Neural cell (in vitro differentiated cells): Measurements from ENCODE around the gene QSOX2. TPM values are rescaled to one million over a fixed set of nuclear protein-coding genes. Genes with fewer than 3 reads are reported as not detected.

Experiments
- H2AFZ ChIP-seq: fragments of 200-600, 300-800 bp; sonication (generic), shearing (Covaris generic); 2 replicates; pipeline ENCODE4 v1.6.0; 2014; ENCODE audit warnings: low read depth, mild to moderate bottlenecking, antibody characterized with exemption, low read length, moderate library complexity
- H3F3A ChIP-seq: fragments of 200-600 bp; shearing (Covaris generic); 2 replicates; pipeline ENCODE4 v1.6.1; 2016; ENCODE audit warnings: mild to moderate bottlenecking, moderate library complexity, mixed read lengths, antibody characterized with exemption, low read length; ENCODE audit not compliant: insufficient read depth, poor library complexity, severe bottlenecking
- H3K27ac ChIP-seq: fragments of 200-600, 300-800 bp; sonication (generic), shearing (Covaris generic); 2 replicates; pipeline ENCODE4 v1.5.1; 2014; ENCODE audit warnings: mild to moderate bottlenecking, low read length, moderate library complexity
- H3K27me3 ChIP-seq: fragments of 300-800, 200-600 bp; sonication (generic), shearing (Covaris generic); 2 replicates; pipeline ENCODE4 v1.6.0; 2014; ENCODE audit warnings: mild to moderate bottlenecking, low read depth, low read length, moderate library complexity; ENCODE audit not compliant: insufficient read depth
- H3K36me3 ChIP-seq: fragments of 300-800, 200-600 bp; sonication (generic), shearing (Covaris generic); 2 replicates; pipeline ENCODE4 v1.5.1; 2014; ENCODE audit warnings: mild to moderate bottlenecking, antibody characterized with exemption, low read length, moderate library complexity; ENCODE audit not compliant: insufficient read depth
- H3K4me2 ChIP-seq: fragments of 300-800, 200-600 bp; sonication (generic), shearing (Covaris generic); 2 replicates; pipeline ENCODE4 v1.6.0; 2014; ENCODE audit warnings: mild to moderate bottlenecking, low read length
- H3K4me3 ChIP-seq: fragments of 300-800, 200-600 bp; sonication (generic), shearing (Covaris generic); 2 replicates; pipeline ENCODE4 v1.5.1; 2014; ENCODE audit warnings: mild to moderate bottlenecking, low read length, moderate library complexity
- H3K79me2 ChIP-seq: fragments of 200-600 bp; shearing (Covaris generic); replicated peaks from 2 replicates; pipeline ENCODE4 v1.6.0; 2014; ENCODE audit warnings: mild to moderate bottlenecking, low read length, moderate library complexity; ENCODE audit not compliant: insufficient read depth
- H3K9ac ChIP-seq: fragments of 300-800, 200-600 bp; sonication (generic), shearing (Covaris generic); 2 replicates; pipeline ENCODE4 v1.6.1; 2016; ENCODE audit warnings: mild to moderate bottlenecking, low read length, mixed read lengths
- H3K9me2 ChIP-seq: fragments of 200-600 bp; shearing (Covaris generic); 2 replicates; pipeline ENCODE4 v1.6.1; 2016; ENCODE audit warnings: mild to moderate bottlenecking, low read length, mixed read lengths; ENCODE audit not compliant: insufficient read depth
- H3K9me3 ChIP-seq: fragments of 200-600, 300-800 bp; sonication (generic), shearing (Covaris generic); 2 replicates; pipeline ENCODE4 v1.6.1; 2016; ENCODE audit warnings: mild to moderate bottlenecking, mixed run types, low read length, moderate library complexity, mixed read lengths
- H4K20me1 ChIP-seq: fragments of 200-600 bp; shearing (Covaris generic); 2 replicates; pipeline ENCODE4 v1.6.1; 2016; ENCODE audit warnings: mild to moderate bottlenecking, mixed run types; ENCODE audit not compliant: insufficient read depth
- CTCF ChIP-seq: fragments of 450-650 bp; IDR thresholded peaks from 2 replicates; pipeline ENCODE4 v1.5.1; 2014; ENCODE audit warnings: antibody characterized with exemption, mild to moderate bottlenecking, moderate library complexity; ENCODE audit not compliant: poor library complexity, severe bottlenecking
- EP300 ChIP-seq: fragments of 450-650 bp; conservative IDR thresholded peaks from 2 replicates; pipeline ENCODE4 v1.6.1; 2014; ENCODE audit warnings: antibody characterized with exemption, mild to moderate bottlenecking, moderate library complexity; ENCODE audit not compliant: poor library complexity, severe bottlenecking
- EZH2 ChIP-seq: fragments of 200-600, 300-800 bp; shearing (Covaris generic), sonication (generic); IDR thresholded peaks from 2 replicates; pipeline ENCODE4 v1.6.1; 2014; ENCODE audit warnings: antibody characterized with exemption, low read length, borderline replicate concordance, mild to moderate bottlenecking; ENCODE audit not compliant: insufficient read depth, poor library complexity, severe bottlenecking
- MXI1 ChIP-seq: fragments of 450-650 bp; conservative IDR thresholded peaks from 2 replicates; pipeline ENCODE4 v1.6.1; 2014; ENCODE audit warnings: antibody characterized with exemption, mild to moderate bottlenecking; ENCODE audit not compliant: poor library complexity, severe bottlenecking
- POLR2AphosphoS5 ChIP-seq: IDR thresholded peaks from 2 replicates; pipeline ENCODE4 v1.6.1; 2012
- RAD21 ChIP-seq: fragments of 450-650 bp; conservative IDR thresholded peaks from 2 replicates; pipeline ENCODE4 v1.6.1; 2014; ENCODE audit warnings: antibody characterized with exemption, mild to moderate bottlenecking, moderate library complexity
- REST ChIP-seq: IDR thresholded peaks from 2 replicates; pipeline ENCODE4 v1.6.1; 2012; ENCODE audit warnings: borderline replicate concordance
- SMC3 ChIP-seq: fragments of 450-650 bp; conservative IDR thresholded peaks from 2 replicates; pipeline ENCODE4 v1.6.1; 2014; ENCODE audit warnings: antibody characterized with exemption, mild to moderate bottlenecking, moderate library complexity; ENCODE audit not compliant: poor library complexity
- TAF1 ChIP-seq: IDR thresholded peaks from 2 replicates; pipeline ENCODE4 v1.6.1; 2012; ENCODE audit warnings: low read depth
- polyA plus RNA-seq: library from polyadenylated mRNA; depleted of rRNA; stranded (reverse); fragments of >200 nt; gene quantifications from 2 replicates; pipeline ENCODE4 v1.2.3, GENCODE V29; 2014

Gene QSOX2
- polyA plus RNA-seq, 1 donor from 2014 or later, result 20.7 TPM

- Histone ChIP-seq H3K9ac (no peak overlapping the region), H3K4me2 (no peak overlapping the region), H3K27me3 (no peaks in the 10 kb centered on the region), H3K9me3 (no peaks in the 10 kb centered on the region), H3K4me3 (no peak overlapping the region), H3K79me2 (no peaks in the 10 kb centered on the region), H2AFZ (no peak overlapping the region), H3F3A (no peaks in the 10 kb centered on the region), H3K36me3 (no peaks in the 10 kb centered on the region), H3K9me2 (no peaks in the 10 kb centered on the region), H4K20me1 (no peaks in the 10 kb centered on the region), H3K27ac (no peak overlapping the region)
- TF ChIP-seq TAF1, result no peak
- TF ChIP-seq SMC3, result no peak
- TF ChIP-seq REST, result no peak
- TF ChIP-seq POLR2AphosphoS5, result no peak
- no peak for TF ChIP-seq CTCF
- TF ChIP-seq EZH2, result no peak
- TF ChIP-seq MXI1, result no peak
- TF ChIP-seq EP300, result no peak
- no peak for TF ChIP-seq RAD21
These were observed 30.2 kb upstream of the QSOX2 start for GRCh38 chr9:136275655-136276429.

GRCh38 chr9:136274786-136275654 lies 29.4 kb upstream of the QSOX2 start:
- Histone ChIP-seq H3K36me3 (no peaks in the 10 kb centered on the region), H3F3A (no peaks in the 10 kb centered on the region), H3K27me3 (no peaks in the 10 kb centered on the region), H3K27ac (no peak overlapping the region), H3K9ac (no peak overlapping the region), H4K20me1 (no peaks in the 10 kb centered on the region), H3K9me3 (no peaks in the 10 kb centered on the region), H3K9me2 (no peaks in the 10 kb centered on the region), H3K4me3 (no peak overlapping the region), H3K79me2 (no peaks in the 10 kb centered on the region), H3K4me2 (no peak overlapping the region), H2AFZ (no peak overlapping the region)
- no peak for TF ChIP-seq REST
